Fibroblast of mammary gland (primary cell): ENCODE measurements around the gene PIEZO2.

Experiments
- DNase-seq: peaks from one replicate; pipeline ENCODE4 v3.0.0-alpha.2; 2010; ENCODE audit warnings: low read depth
- H3K4me3 ChIP-seq: 2 replicates; pipeline ENCODE4 v1.5.1; 2011; ENCODE audit warnings: low read depth, mild to moderate bottlenecking, low read length, moderate library complexity; ENCODE audit not compliant: control insufficient read depth
- TF ChIP-seq, protein P1 (sequence below): conservative IDR thresholded peaks from 2 replicates; pipeline ENCODE4 v1.5.1; 2011; ENCODE audit warnings: low read depth, low read length, inconsistent platforms; ENCODE audit not compliant: control insufficient read depth, insufficient read depth

The PIEZO2 gene

DNA sequence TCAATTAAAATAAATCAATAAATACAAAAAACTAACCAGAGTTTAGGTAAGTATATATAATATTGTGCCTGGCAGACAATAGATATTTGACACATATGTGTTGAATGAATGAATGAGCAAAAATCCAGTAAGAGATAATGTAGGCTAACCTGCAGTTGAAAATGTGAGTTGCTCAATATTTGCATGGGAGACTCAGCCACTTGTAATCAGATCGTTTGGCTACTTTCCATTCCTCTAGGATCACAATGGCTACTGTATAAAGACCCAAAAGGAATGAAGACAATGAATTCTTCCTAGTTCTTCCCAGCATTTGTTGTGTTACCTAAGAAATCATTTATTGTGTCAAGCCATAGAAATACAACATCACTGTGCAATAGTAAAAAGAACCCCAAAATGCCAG is 25.3 kb downstream of the PIEZO2 start:
- TF ChIP-seq, protein P1, sequence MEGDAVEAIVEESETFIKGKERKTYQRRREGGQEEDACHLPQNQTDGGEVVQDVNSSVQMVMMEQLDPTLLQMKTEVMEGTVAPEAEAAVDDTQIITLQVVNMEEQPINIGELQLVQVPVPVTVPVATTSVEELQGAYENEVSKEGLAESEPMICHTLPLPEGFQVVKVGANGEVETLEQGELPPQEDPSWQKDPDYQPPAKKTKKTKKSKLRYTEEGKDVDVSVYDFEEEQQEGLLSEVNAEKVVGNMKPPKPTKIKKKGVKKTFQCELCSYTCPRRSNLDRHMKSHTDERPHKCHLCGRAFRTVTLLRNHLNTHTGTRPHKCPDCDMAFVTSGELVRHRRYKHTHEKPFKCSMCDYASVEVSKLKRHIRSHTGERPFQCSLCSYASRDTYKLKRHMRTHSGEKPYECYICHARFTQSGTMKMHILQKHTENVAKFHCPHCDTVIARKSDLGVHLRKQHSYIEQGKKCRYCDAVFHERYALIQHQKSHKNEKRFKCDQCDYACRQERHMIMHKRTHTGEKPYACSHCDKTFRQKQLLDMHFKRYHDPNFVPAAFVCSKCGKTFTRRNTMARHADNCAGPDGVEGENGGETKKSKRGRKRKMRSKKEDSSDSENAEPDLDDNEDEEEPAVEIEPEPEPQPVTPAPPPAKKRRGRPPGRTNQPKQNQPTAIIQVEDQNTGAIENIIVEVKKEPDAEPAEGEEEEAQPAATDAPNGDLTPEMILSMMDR: no peak
- H3K4me3 ChIP-seq: no peak overlapping the region
- DNase-seq: no peak

DNA sequence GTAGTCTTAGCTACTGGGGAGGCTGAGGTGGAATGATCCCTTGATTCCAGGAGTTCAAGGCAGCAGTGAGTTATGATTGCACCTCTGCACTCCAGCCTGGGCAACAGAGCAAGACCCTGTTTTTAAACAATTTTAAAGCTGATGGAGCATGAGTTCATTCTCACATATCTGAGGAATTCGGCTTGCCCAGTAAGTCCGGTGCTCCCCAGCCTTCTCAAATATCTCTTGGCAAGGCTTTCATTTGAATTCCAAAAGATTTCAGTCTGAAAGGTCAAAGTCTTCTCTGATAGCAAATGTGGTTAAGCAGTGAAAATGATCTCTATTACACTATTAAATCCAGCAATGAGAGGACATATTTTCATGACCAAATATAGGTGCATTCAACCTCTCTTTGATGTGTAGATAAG is 27.9 kb downstream of the PIEZO2 start:
- DNase-seq: no peak
- TF ChIP-seq, protein P1: no peak
- no peak overlapping the region for H3K4me3 ChIP-seq

DNA sequence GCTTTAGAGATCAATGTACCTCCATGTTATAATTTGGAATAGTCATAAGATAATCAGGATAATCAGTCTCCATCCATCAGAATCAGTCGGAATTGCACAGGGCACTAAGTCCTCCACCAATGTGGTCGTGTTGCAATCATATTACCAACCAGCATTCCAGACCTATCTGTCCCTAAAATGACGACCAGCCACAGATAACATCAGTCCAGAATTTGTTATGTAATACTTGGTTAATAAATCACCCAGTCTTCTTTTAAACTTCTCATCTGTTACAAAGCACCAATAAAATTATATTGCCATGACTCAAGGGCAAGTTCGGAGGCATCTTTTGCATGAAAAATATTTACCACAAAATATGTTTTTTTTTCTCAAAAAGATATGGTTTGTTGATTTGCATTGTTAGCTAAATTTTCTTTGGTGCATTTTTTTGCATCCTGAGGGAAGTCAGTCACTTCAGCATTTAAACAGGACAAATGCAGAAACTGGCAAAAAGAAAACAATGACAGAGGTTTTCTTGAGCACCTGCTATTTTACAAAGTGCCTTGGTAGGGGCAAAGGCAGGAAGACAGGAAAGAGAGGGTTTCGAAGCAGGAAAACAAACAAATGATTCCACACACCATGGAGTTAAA is 29.3 kb downstream of the PIEZO2 start:
- no peak overlapping the region for H3K4me3 ChIP-seq
- DNase-seq: no peak
- TF ChIP-seq, protein P1: no peak

DNA sequence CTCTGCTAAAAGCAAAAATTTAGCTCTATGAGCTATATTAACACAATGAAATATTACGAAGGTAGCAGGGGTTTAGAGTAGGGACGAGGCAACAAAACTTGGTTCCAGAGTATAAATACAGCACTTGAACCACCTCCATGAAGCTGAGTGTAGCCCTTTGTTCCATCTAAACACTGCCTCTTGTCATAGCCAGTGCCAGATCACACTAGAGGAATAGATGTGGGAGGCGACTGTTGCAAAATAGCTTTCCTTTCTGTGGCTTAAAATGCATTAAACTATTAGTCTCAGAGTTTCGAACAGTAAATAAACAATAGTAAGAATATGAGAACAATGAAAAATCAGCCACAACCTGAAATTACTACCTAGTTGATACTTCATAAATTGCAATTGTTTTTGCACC is 29.8 kb downstream of the PIEZO2 start:
- no peak for DNase-seq
- no peak overlapping the region for H3K4me3 ChIP-seq
- TF ChIP-seq, protein P1: no peak

DNA sequence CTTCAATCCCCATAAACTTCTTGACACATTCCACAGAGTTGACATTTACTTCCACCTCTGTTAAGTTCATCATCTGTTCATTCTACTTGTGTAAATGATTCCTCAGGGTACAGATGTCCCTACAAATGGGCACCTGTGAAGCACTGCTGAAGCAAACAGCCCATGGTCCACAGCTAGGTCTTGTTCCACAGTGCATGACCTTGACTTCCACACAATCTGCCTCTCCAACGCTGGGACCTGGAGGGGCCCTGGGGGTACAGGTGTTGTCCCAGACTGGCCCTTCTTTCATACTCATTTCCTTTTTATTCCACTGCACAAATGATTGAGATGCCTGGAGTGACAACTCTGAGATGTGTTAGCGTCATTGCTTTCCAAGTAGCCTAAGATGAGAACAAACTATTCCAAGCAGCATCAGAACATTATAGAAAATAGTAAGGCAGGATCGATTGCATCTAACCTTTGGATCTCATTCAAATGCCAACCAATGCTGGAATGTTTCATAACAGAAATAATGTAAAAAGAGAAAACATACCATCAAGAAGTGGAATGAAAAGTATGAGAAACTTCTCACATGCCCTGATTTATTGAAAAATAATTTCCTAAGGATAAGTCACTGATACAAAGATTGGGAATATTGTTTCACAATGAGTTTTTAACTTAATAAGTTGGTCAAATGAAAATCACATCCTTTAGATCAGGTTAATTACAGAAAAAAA is 31.2 kb downstream of the PIEZO2 start:
- TF ChIP-seq, protein P1: no peak
- H3K4me3 ChIP-seq: no peak overlapping the region

DNA sequence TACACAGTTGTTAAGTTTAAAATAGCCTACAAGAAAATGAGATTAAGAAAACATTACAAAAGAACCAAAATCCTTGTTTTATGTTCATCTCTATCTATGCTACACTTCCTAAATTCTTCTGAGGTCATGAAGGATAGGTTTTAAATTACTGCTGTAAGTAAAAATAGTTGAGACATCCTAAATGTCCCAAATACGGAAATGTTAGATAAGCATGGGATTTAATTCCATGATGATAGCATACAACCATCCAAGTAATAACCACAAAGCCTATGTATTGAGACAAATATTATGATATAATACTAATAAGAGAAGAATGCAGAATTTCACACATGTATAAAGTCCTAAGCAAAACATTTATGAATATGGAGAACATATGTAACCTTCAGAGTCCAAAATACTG is 34.1 kb downstream of the PIEZO2 start:
- TF ChIP-seq, protein P1: no peak
- DNase-seq: no peak
- no peak overlapping the region for H3K4me3 ChIP-seq

More for the DNA sequence above, 31.2 kb downstream of the PIEZO2 start:
- DNase-seq: no peak
